ENCODE data around the gene COP1.

COP1 gene

DNA sequence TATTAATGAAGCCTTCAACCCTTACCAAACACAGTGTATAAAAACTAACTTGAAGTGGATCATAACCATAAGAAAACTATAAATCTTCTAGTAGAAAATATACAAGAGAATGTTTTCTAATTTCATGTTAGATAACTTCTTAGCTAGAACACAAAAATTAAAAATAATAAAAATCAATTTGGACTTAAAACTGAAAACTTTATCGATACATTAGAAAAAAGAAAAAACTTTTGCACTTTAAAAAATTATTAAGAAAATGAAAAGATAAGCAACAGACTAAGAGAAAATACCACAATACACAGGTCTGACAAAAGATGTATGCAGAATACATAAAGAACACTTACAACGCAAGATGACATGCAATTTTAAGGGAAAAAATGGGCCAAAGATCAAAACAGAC, 8.7 kb downstream of the COP1 start:
- DNase-seq: no peak

DNA sequence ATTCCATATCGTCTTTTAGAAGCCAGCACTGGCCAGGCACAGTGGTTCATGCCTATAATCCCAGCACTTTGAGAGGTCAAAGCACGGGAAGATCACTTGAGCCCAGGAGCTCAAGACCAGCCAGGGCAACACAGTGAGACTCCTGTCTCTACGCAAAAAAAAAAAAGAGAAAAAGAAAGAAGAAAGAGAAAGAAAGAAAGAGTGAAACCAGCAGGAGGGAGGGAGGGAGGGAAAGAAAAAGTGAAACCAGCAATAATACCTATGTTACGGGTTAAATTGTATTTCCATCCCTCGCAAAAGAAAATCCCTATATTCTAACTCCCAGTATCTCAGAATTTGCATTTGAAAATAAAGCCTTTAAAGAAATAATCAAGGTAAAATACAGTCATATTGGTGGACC, 10.4 kb downstream of the COP1 start:
- no peak for DNase-seq

DNA sequence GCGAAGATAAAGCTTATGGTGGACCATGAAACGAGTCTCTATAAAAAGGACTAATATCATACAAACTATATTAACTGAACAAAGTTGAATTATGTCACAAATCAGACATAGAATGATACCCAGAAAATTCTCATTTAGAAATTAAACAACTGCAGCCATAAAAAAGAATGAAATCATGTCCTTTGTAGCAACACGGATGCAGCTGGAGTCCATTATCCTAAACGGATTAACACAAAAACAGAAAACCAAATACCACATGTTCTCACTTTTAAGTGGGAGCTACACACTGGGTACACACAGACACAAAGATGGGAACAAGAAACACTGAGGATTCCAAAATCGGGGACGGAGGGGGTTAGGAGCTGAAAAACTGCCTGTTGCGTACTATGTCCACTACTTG, 11.5 kb downstream of the COP1 start:
- DNase-seq: no peak

DNA sequence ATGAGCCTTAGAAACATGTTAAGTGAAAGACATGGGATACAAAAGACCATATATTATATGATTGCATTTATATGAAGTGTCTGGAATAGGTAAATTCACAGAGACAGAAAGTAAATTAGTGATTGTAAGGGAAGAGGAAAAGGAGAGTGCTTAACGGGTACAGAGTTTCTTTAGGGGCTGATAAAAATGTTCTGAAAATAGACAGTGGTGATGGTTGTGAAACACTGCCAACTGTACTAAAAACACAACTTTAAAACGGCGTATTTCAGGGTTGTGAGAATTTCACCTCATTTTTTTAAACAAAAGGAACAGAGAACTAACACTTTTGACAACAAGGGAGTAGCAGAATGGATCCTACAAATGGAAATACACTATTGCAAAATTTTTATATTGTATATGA, 13.4 kb downstream of the COP1 start:
- DNase-seq: no peak

DNA sequence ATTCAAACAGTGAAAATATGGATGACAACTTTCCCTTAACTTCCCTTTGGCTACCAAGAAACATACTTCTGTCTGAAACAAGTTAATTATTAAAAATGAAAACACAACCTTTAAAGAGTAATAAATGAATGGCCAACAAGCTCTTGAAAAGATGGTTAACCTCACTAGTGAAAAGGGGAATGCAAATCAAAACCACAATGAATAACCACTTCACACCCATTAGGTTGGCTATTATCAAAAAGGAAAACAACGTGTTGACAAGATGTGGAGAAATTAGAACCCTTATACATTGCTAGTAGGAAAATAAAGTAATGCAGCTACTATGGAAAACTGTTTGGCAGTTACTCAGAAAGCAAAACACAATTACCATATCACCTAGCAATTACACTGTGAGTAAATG, 14.1 kb downstream of the COP1 start:
- DNase-seq: no peak

DNA sequence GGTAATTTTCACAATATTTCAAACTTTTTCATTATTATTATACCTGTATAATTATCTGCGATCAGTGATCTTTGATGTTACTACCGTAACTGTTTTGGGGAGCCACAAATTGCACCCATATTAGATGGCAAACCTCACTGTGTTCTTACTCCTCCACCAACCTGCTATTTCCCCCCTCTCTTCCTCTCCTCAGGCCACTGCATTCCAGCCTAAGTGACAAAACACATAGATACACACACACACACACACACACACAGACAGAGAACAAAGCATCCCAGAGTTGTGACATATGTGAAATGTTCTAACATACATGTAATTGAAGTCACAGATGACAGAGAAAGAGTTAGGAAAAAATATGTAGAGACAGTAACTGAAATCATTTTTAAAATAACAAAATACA, 18.5 kb downstream of the COP1 start:
- DNase-seq: no peak

DNA sequence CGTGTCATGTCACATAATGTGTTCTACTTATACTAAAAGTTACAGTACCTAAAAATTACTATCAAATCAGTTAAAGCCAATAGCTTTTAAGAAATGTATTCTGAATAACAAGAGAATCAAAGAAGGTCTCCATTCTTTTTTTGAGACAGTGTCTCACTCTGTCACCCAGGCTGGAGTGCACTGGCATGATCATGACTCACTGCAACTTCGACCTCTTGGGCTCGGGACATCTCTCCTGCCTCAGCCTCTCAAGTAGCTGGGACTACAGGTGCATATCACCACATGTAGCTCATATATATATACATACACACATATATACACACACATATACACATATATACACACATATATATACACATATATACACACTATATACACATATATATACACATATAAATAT, 20.1 kb downstream of the COP1 start:
- no peak for DNase-seq

DNA sequence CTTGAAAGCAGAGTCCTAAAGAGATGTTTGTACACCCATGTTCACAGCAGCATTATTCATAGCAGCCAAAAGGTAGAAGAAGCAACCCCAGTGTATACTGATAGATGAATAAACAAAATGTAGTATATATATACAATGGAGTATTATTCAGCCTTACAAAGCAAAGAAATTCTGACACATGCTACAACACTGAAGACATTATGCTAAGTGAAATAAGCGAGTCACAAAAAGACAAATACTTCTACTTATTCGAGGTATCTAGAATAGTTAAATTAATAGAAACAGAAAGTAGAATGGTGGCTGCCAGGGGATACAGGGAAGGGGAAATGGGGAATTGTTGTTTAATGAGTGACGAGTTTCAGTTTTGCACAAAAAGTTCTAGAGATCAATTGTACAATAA, 23.5 kb downstream of the COP1 start:
- DNase-seq: no peak

DNA sequence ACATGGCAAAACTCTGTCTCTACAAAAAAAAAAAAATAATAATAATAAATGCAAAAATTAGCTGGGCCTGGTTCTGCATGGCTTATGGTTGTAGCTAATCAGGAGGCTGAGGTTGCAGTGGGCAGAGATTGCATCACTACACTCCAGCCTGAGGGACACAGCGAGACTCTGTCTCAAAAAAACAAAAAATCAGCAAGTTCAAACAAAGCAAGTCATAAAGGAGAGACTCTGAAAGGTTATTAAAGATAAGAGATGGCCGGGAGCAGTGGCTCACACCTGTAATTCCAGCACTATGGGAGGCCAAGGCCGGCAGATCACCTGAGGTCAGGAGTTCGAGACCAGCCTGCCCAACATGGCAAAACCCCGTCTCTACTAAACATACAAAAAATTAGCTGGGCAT, 28.8 kb downstream of the COP1 start:
- DNase-seq: no peak

DNA sequence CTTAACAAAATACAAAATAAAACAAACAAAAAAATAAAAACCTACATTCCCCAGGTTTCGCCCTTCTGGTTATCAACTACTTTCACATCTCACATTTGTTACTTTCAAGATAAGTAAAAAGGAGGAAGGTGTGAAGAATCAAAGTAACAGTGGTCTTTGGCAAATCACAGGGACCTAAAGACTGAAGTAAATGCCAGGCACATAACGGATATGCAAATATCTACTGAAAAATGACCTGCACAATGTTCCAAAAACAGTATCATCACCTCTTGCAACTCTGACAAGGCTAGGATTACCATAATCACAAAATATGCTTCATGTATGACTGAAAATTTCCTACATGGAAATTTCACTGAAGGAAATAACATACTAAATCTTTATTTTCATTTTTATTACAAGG, 29.3 kb downstream of the COP1 start:
- no peak for DNase-seq

DNA sequence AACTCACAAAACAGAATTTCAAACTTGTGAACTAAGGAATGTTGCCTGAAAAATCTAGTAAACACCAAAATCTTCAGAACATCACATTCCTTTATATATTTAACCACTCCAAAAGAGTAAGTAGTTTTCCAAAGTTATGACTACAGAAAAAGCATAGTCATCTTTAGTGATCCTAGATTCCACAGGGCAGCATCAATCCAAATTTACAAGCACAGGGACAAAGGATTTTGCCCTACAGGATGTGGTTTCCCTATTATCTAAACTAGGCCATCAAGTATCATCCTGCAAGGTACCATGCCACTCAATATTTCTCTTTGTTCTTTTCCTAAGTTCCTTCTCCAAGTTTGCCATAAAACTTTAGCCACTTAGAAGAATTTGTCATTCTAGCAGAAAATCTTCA, 33.0 kb downstream of the COP1 start:
- peak; percentile 3 for DNase-seq

DNA sequence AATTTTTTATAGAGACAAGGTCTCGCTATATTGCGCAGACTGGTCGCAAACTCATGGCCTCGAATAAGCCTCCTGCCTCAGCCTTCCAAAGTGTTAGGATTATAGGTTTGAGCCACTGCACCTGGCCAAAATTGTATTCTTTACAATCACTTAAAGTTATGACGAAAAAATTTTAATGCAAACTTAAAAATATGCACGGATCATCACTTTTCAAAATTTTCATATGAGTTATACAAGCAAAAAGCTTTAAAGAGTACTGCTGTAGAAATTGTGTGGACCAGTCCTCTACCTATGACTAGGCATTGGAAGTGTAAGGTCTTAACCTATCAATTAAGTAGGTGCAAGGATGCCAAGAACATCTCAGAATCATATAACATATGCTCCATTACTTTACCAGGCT, 34.9 kb downstream of the COP1 start:
- no peak for DNase-seq

DNA sequence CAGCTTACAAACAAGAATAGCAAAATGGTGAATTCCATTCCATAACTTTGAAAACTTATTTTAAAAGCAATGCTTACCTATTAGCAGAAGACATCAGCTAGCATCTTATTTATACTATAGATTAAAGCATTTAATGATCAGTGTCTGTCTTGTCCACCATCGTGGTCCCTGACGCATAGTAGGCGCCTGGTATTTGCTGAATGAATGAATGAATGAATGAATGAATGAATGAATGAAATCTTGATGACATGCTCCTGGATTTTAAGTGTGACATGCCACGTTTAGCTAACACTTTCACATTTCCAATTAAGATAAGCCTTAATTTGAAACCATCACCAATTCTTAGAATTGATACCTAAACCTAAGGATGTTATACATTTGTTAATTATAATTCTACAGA, 39.9 kb downstream of the COP1 start:
- no peak for DNase-seq

DNA sequence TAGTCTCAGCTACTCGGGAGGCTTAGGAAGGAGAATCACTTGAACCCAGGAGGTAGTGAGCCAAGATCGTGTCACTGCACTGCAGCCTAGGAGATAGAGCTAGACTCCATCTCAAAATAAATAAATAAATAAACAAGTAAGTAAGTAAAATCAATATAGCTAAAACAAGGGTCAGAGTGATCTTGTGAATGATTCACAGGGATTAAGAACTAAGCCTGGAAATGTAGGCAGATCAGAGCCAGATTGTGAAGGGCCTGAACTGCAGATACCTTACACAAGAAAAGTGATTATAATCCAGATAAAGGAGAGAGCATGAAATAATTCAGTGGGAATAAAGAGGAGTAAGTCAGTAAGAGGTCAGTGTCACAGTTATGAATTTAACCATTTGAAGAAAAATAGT, 41.5 kb downstream of the COP1 start:
- no peak for DNase-seq

DNA sequence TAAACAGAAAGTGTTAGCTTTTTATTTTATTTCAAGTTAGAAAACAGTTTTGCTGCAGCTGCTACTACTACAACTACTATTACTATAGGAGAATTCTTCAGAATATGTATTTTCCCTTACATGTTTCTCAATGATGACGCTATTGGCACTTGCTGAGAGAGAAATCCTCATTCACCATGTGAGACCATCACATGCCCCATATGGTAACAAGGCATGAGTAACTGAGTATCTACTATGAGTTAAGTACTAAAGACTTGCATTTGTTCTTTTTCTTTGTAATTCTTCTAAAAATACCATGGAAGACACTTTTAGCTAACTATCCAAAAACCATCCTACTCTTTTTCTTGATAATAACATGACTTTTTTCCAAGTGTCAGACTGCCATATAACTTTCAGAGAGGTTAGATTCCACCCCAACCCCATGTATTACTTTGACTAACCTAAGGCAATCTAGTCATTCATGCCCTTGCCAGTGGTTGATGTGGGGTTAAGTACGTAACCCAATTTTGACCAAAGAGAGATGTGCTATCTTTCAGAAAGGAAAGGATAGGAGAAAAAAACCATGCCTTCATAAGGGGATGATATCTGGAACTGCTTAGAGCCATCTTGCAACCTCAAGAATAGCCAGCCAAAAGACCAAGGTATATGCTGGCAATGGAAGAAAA, 42.9 kb downstream of the COP1 start:
- no peak for DNase-seq

DNA sequence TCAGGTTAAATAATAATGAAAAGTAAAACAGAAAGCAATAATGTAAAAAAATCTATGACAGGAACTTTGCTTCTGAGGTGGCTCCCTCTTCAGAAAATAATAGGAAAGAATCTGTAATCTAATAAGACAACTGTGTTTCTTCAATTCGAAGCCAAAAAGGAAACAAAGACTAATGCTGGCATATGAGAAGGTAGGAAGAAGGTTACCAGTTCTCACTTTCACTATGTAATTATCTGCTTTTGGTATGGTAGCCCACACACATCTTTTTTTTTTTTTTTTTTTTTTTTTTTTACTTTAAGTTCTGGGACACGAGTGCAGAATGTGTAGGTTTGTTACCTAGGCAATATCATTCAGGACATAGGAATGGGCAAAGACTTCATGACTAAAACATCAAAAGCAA, 47.1 kb downstream of the COP1 start:
- no peak for DNase-seq

DNA sequence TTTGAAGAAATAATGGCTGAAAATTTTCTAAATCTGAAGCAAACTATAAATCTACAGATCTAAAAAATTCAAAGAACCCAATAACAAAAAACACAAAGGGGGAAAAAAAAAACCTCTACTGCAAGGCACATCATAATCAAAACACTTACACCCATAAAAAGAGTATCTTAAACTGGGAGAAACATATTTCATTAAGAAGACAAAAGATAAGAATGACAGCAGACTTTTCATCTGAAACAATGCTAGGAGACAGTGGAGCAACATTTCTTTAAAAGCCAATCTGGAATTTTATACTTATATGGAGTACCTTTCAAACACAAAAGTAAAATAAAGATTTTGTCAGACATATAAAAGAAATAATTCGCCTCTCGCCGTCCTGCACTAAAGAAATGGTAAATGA, 49.1 kb downstream of the COP1 start:
- peak; percentile 15 for DNase-seq

DNA sequence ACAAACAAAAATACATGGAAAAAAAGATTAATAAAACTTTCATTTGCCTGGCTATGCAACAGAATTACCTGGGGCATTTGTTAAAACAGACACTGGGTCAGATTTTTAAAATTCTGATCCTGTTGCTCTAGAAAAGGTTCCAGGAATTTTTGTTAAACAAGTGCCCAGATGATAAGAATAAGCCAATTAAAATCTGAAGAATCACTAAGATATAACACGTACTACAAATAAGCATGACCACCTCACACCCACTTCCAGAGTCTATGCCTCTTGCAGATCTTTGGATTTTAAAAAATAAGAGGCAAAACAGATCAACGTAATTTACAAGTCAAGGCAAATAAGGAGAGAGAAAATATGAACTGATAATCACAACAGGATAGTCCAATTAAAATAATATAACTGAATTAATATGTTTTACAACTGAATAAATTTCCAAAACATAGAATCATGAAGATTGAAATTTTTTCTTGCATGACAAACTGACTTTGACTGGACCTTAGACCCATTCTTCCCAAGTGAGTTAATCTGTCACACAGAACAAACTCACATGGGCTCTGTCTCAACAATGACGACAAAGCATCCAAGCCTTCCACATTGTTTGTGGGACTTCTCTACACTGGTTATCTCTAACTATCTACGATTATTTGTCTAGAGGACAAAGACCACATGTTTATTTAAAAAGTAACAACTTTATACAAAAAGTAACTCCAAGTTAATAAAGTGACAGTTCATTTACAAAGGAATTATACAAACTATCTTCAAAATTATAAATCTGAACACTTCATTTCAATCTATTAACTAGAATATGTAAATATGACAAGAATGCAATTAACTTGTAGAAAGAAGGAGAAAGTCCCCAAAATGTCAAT, 56.9 kb downstream of the COP1 start:
- no peak for DNase-seq

DNA sequence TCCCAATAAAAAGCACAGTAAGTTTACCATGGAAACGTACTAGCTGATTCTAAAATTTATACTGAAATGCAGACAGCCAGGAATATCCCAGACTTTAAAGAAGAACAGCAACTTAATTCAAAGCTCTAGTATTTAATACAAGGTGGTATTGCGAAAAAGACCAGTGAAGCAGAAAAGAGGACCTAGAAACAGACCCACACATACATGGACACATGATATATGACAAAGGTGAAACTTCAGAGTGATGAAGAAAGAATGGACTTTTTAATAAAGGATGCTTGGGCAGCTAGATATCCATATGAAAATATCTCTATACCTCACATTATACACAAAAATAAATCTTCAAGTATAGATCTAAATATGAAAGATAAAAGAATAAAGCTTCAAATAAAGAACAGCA, 62.6 kb downstream of the COP1 start:
- DNase-seq: no peak

DNA sequence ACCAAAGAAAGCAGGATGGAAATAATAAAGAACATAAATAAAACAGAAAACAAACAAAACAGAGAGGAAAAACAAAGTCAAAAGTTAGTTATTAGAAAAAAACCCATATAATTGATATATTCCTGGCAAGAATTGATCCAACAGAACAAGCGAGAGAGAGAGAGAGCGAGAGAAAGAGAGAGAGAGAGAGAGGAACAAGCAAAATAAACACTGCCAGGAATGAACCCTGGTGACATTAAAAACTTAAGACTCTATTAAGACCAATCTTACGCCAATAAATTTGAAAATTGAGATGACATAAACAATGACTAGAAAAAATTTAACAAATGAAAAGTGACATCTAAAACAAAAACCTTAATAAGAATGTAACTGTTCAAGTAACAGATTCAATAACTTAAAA, 64.1 kb downstream of the COP1 start:
- no peak for DNase-seq

DNA sequence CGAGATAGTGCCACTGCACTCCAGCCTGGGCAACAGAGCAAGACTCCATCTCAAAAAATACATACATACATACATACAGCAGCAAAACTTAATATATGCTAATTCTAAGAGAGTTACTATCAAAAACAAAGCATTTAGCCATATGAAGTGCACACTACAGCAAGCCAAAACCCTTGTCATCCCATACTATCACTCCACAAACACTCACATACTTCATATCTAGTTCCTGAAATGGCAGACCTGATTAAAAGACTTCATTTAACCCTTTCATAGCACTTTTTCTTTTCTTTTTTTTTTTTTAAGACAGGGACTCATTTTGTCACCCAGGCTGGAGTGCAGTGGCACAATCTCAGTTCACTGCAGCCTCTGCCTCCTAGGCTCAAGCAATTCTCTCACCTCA, 65.6 kb downstream of the COP1 start:
- no peak for DNase-seq

DNA sequence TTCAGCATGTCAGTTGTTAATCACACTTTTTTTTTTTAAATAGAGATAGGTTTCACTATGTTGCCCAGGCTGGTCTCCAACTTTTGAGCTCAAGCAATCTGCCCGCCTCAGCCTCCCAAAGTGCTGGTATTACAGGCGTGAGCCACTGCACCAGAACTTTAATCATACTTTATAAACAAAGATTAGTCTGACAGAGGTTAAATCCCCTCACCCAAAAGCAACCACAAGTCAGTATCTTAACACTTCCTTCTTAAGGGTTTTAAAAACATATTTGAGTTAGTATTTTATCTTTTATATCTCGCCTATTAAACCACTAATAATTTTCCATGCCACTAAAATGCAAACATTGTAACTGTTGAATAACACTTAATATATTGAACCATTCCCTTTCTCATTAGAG, 70.2 kb downstream of the COP1 start:
- no peak for DNase-seq

DNA sequence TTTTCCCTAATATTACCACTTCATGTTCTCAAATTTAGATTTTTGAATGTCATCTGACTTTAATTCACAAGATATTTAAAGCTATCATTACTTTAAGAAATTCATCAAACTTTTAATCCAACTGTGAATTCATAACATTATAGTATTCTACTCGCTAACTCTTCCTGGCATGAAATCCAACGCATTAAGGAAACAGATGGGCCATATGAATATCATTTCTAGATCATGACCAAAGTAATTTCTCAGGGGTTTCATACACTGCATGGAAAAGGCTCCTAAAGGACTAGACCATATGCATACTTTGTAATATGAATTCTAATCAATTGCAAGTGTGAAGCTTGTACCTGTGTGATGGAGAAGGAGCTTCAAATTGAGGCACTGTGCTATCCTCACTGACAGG, 72.4 kb downstream of the COP1 start:
- DNase-seq: no peak

DNA sequence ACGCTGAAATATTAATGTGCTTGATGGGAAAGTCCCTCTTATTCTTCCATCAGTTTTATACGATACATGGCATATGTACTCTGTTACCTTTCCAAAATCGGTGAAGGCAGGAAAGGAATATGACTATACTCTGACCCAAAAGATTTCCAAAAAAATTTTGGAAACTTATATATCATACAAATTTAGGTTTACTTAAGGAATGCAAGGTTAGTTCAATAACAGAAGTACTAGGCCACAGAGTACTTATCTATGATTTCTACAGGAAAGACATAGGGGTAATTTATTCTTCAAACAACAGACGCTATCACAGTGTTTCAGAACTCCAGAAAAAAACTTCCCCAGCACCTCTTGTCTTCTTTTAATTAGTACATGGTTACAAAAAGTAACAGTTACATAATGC, 84.8 kb downstream of the COP1 start:
- no peak for DNase-seq

DNA sequence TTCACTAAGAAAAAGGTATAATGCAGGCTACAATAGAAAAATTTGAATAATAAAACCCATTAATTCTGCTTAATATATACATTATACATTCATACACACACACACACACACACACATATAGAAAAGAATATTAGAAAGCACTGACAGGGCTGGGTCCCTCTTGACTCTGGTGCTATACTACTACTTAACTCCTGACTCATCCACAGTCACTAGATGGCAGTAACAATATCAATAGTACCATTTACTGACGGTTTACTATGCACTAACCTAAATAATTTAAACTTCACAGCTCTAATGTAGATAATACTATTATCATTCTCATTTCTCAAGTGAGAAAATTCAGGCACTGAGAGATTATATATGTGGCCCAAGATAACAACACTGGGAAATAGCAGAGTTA, 87.5 kb downstream of the COP1 start:
- peak; percentile 39 for DNase-seq
